GM23338 (cell line): Measurements from ENCODE around the gene CMKLR1.

Experiments used
- EZH2phosphoT487 ChIP-seq: fragments of 200-600 bp; sonication (generic); IDR thresholded peaks from one replicate; pipeline ENCODE4 v1.8.1; 2018; ENCODE audit warnings: antibody characterized with exemption; ENCODE audit not compliant: unreplicated experiment
- POLR2AphosphoS5 ChIP-seq: IDR thresholded peaks from 2 replicates; pipeline ENCODE4 v1.6.1; 2016; ENCODE audit warnings: antibody characterized with exemption, low read depth
- TF ChIP-seq, protein P1 (sequence below), 2 experiments: fragments of 200-600 bp in 1 of 2; sonication (generic) in 1 of 2; conservative IDR thresholded peaks; 2 replicates each; pipeline versions ENCODE4 v1.5.1 to v1.6.1; 2016 to 2017; ENCODE audit warnings: antibody characterized with exemption in 2 of 2, low read depth in 2 of 2, mild to moderate bottlenecking in 2 of 2, moderate library complexity in 1 of 2
- TF ChIP-seq, protein P2 (sequence below): IDR thresholded peaks from one replicate; pipeline ENCODE4 v1.6.1; 2018; ENCODE audit warnings: antibody characterized with exemption; ENCODE audit not compliant: unreplicated experiment

- TF ChIP-seq, protein P1, sequence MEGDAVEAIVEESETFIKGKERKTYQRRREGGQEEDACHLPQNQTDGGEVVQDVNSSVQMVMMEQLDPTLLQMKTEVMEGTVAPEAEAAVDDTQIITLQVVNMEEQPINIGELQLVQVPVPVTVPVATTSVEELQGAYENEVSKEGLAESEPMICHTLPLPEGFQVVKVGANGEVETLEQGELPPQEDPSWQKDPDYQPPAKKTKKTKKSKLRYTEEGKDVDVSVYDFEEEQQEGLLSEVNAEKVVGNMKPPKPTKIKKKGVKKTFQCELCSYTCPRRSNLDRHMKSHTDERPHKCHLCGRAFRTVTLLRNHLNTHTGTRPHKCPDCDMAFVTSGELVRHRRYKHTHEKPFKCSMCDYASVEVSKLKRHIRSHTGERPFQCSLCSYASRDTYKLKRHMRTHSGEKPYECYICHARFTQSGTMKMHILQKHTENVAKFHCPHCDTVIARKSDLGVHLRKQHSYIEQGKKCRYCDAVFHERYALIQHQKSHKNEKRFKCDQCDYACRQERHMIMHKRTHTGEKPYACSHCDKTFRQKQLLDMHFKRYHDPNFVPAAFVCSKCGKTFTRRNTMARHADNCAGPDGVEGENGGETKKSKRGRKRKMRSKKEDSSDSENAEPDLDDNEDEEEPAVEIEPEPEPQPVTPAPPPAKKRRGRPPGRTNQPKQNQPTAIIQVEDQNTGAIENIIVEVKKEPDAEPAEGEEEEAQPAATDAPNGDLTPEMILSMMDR (conservative IDR thresholded peaks at IDR 0.05; ENCODE audit: low read depth in 2 of 2): peak in 1 of 2 experiments; percentile 31; a peak in 1 of 4 replicates
- TF ChIP-seq POLR2AphosphoS5: no peak
- TF ChIP-seq, protein P2, sequence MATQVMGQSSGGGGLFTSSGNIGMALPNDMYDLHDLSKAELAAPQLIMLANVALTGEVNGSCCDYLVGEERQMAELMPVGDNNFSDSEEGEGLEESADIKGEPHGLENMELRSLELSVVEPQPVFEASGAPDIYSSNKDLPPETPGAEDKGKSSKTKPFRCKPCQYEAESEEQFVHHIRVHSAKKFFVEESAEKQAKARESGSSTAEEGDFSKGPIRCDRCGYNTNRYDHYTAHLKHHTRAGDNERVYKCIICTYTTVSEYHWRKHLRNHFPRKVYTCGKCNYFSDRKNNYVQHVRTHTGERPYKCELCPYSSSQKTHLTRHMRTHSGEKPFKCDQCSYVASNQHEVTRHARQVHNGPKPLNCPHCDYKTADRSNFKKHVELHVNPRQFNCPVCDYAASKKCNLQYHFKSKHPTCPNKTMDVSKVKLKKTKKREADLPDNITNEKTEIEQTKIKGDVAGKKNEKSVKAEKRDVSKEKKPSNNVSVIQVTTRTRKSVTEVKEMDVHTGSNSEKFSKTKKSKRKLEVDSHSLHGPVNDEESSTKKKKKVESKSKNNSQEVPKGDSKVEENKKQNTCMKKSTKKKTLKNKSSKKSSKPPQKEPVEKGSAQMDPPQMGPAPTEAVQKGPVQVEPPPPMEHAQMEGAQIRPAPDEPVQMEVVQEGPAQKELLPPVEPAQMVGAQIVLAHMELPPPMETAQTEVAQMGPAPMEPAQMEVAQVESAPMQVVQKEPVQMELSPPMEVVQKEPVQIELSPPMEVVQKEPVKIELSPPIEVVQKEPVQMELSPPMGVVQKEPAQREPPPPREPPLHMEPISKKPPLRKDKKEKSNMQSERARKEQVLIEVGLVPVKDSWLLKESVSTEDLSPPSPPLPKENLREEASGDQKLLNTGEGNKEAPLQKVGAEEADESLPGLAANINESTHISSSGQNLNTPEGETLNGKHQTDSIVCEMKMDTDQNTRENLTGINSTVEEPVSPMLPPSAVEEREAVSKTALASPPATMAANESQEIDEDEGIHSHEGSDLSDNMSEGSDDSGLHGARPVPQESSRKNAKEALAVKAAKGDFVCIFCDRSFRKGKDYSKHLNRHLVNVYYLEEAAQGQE: no peak
- TF ChIP-seq EZH2phosphoT487: no peak
Observed at GRCh38 chr12:108320507-108321293, 18.4 kb downstream of the CMKLR1 start.
